ENCODE data around the gene AGAP2. TPM values are rescaled to one million over a fixed set of nuclear protein-coding genes. Genes with fewer than 3 reads are reported as not detected.
"Not testable (repeated sequence)": the region's sequence is repeated elsewhere in the genome, so short reads cannot be mapped to it uniquely, and the experiment has no call there.

AGAP2 gene
- 0.64 TPM for total RNA-seq

DNA sequence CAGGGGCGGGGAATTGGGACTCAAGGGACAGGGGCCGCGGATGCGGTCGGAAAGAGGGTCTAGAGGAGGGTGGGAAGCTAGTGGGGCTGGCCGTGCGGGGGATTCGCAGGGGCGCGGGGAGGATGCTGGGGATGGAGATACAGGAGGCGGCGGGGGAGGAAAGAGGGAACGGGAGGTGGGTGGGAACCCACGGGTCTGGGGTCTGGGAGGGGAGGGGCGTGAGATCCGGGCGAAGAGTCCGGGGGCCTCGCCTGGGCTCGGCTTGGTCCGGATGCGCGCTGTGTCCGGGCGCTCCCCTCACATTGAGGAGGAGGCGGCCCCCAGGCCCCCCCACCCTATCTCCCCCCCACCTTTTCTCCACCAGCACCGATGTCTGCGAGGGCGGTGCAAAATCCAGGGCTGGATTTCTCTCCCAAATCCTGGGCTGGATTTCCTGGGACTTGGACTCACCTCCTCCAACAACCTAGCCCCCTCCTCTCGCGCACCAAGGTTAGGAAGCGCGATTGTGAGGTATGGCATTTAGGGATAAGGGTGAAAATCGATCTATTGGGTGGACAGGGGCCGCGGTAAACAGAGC, at the start of gene AGAP2:
Gene AGAP2 (minus strand): TSS at position 82 of the 577 bp plus-strand sequence. CDS start 496 bp downstream, outside the sequence.
- ATAC-seq: no peak

DNA sequence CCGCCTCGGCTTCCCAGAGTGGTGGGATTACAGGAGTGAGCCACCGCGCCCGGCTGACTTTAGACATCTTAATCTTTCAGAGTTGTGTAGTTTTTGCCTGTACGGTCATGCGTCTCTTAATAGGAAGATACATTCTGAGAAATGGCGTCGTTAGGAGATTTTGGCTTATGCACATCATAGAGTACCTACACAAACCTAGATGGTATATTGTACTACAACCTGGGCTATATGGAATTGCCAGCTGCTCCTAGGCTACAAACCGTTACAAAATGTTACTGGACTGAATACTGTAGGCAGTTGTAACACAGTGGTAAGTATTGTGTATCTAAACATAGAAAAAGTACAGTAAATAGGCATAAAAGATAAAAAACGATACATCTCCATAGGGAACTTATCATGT, 45.3 kb upstream of the AGAP2 start:
- no peak for ATAC-seq

- ATAC-seq: no peak
Observed at GRCh38 chr12:57783466-57783801, 44.9 kb upstream of the AGAP2 start.

- ATAC-seq: peak; percentile 96
Observed at GRCh38 chr12:57782608-57783465, 44.3 kb upstream of the AGAP2 start, which contains the start of gene TSFM. Gene TSFM, plus strand, starts transcription at chr12:57782787. Its CDS starts 15 bp downstream, at chr12:57782802.

DNA sequence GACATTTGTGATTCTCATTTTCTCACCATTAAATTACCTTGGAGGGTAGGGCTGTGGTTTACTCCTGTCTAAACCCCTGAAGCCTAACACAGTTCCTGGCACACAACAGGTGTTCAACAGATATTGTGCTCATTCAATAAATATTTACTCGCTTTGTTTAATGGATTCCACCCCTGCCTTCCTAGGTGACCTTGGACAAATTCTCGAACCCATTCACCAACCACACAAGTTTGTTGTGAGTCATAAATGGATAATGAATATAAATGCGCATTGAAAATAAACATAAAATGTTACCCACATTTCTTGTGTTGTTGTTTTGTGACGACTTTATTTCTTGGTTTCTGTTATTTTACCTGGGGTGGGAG, 43.7 kb upstream of the AGAP2 start:
- ATAC-seq: no peak

- ATAC-seq: no peak
Observed at GRCh38 chr12:57781801-57782200, 43.3 kb upstream of the AGAP2 start.

GRCh38 chr12:57781244-57781643, 42.7 kb upstream of the AGAP2 start:
- ATAC-seq: no peak

- ATAC-seq: no peak
Observed at GRCh38 chr12:57780284-57780897, 41.8 kb upstream of the AGAP2 start.

GRCh38 chr12:57779736-57780135, 41.2 kb upstream of the AGAP2 start:
- no peak for ATAC-seq

GRCh38 chr12:57777911-57778310, 39.4 kb upstream of the AGAP2 start:
- ATAC-seq: no peak

DNA sequence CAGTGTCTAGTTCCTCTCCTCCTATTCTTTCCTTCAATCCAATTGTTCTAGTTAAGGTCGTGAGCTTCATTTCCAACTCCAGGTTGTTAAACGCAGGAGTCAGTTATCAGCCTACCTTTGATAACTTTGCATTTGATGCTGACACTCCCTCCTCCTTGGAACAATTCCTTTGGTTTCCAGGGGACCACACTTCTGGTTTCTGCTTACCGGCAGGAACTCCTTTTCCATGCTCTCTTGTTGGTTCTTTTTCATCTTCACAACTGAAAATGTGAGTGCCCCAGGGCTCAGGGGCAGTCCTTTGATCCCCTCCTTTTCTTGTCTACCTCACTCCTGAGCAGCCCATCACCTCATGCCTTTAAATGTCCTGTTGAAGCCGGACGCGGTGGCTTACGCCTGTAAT, 38.8 kb upstream of the AGAP2 start:
- no peak for ATAC-seq

DNA sequence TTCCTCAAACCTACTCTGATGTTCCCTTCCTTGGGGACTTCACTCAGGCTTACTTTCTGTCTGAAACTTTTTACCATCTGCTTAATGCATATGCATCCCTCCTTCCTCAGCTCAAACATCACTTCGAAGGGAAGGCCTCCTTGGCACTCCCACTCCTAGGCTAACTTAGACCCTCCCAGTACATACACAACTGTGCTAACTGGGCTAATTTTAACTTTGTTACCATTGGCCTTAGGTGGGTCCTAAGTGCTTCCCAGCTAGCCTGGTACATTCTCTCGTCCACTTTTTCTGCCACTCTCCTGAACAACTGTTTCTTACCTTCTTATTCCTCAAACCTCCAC, 37.7 kb upstream of the AGAP2 start:
- no peak for ATAC-seq

DNA sequence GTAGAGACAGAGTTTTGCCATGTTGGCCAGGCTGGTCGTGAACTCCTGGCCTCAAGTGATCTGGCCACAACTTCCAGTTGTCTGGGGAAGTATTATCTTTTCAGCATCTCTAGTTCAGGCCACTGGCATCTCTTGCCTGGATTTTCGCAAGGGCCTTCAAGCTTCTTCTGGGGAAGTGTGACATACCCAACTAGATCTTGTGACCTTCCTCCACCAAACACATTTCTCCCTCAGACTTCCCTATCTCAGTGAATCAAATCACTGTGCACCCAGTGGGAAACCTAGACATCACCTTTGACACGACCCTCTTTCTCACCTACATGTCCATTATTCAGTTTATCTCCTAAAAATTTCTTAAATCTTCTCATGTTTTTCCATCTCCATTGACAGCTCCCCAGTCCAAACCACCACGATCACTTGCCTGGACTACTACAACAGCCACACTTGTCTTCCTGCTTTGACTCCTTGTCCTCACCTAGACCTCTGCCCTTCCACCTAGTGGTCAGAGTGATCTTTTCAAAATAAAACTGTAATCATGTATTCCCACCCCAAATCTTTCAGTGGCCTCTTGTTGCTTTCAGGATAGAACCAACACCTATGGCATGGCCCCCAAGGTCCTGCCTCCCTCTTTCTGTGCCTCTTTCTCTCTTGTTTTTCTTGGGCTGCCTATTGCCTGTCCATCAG, 37.2 kb upstream of the AGAP2 start:
- ATAC-seq: no peak

- no peak for ATAC-seq
Observed at GRCh38 chr12:57775044-57775443, 36.5 kb upstream of the AGAP2 start.

DNA sequence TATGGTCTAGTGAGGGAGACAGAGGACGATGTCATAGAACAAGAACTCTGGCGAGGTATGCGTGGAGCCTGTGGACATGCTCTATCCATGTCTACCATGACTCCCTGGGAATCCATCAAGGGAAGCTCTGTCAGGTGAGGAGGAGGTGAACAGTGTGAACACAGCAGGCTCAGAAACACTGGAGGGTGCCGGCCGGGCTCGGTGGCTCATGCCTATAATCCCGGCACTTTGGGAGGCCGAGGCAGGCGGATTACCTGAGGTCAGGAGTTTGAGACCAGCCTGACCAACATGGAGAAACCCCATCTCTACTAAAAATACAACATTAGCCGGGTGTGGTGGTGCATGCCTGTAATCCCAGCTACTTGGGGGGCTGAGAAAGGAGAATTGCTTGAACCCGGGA, 36.1 kb upstream of the AGAP2 start:
- not testable (repeated sequence) for ATAC-seq

- ATAC-seq: peak; percentile 54
Observed at GRCh38 chr12:57772429-57773322, 34.1 kb upstream of the AGAP2 start, which contains the start of gene EEF1AKMT3. Gene EEF1AKMT3, plus strand, starts transcription at chr12:57772614. Its CDS starts 111 bp downstream, at chr12:57772725.

DNA sequence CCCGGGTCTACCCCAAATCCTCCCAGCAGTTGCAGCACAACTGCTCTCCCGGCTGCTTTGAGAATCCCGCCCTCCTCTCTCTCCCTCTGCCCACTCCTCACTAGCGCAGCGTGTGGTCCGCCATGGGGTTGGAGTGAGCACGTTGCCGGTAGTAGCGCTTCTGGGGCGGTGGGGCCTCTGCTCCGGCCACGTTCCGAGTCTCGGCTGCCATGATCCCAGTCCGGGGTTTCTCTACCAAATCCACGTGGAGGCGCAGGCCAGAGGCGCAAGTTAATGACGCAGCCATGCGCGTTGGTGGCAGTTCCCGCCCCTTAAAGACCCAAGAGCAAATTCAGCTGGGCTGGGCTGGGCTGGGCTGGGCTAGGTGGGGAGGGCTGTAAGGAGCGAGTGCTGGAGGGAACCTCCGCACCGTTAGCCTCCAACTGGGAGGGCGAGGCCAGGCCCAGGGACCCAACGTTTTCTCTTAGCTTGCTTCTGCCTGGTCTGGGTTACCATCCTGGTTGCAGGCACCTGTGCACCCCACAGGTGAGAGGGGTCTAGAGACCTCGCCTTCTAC, 33.4 kb upstream of the AGAP2 start, which contains the start of gene METTL1:
Gene METTL1 (minus strand): TSS at position 233 of the 556 bp plus-strand sequence. CDS start 22 bp downstream, at position 211.
- peak; percentile 94 for ATAC-seq

GRCh38 chr12:57771236-57771872, 32.8 kb upstream of the AGAP2 start:
- peak; percentile 79 for ATAC-seq

DNA sequence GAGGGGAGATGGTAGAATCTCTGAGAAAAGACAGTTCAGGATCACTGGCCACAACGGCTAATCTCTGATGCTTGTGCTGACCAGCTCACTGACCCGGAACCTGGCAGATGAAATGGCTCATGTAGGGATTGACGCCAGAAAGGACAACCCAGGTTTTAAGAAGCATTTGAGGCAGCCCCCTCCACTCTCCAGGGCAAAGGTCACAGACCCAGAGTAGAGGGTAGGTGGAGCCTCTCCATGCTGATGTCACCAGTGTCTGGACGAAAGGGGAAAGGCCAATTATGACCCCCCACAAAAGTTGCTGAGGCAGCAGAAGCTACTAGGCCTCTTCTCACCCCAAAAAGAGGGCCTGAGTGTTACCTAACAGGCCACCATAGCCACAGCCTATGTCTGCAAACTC, 32.2 kb upstream of the AGAP2 start:
- no peak for ATAC-seq

GRCh38 chr12:57769594-57769993, 31.1 kb upstream of the AGAP2 start:
- no peak for ATAC-seq

DNA sequence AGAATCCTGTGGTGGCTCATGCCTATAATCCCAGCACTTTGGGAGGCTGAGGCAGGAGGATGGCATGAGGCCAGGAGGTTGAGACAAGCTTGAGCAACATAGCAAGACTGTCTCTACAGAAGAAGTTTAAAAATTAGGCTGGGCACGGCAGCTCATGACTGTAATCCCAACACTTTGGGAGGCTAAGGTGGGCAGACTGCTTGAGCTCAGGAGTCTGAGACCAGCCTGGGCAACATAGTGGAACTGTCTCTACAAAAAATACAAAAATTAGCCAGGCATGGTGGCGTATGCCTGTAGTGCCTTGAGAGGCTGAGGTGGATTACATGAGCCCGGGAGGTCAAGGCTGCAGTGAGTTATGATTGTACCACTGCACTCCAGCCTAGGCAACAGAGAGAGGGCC, 29.3 kb upstream of the AGAP2 start:
- ATAC-seq: no peak

Data from esophagus mucosa (tissue), 1 donor.